PFSK-1 (cell line): ENCODE data around the gene METTL16.

Source experiments
- FOXP2 ChIP-seq: optimal IDR thresholded peaks from 2 replicates; pipeline ENCODE3; 2011; ENCODE audit warnings: borderline replicate concordance, control low read depth, inconsistent platforms; ENCODE audit not compliant: insufficient read depth; ENCODE audit errors: extremely low read length, extremely low read depth
- POLR2AphosphoS5 ChIP-seq: IDR thresholded peaks from 2 replicates; pipeline ENCODE4 v1.6.1; 2012; ENCODE audit warnings: low read depth, mild to moderate bottlenecking, control low read depth, low read length, moderate library complexity
- SIN3A ChIP-seq: IDR thresholded peaks from 2 replicates; pipeline ENCODE4 v1.6.1; 2012; ENCODE audit warnings: mild to moderate bottlenecking, low read length, moderate library complexity, borderline replicate concordance; ENCODE audit not compliant: insufficient read depth
- TAF1 ChIP-seq: IDR thresholded peaks from 2 replicates; pipeline ENCODE4 v1.6.1; 2012; ENCODE audit warnings: low read length, control low read depth, borderline replicate concordance; ENCODE audit not compliant: insufficient read depth
- TF ChIP-seq, protein P1 (sequence below), 2 experiments: IDR thresholded peaks; 2 replicates each; pipeline versions ENCODE4 v1.6.1 to v1.8.0; 2011 to 2012; ENCODE audit warnings: low read depth in 2 of 2, low read length in 2 of 2, control low read depth in 1 of 2, inconsistent platforms in 1 of 2, mild to moderate bottlenecking in 1 of 2, moderate library complexity in 1 of 2; ENCODE audit not compliant: insufficient read depth in 1 of 2

Gene METTL16

DNA sequence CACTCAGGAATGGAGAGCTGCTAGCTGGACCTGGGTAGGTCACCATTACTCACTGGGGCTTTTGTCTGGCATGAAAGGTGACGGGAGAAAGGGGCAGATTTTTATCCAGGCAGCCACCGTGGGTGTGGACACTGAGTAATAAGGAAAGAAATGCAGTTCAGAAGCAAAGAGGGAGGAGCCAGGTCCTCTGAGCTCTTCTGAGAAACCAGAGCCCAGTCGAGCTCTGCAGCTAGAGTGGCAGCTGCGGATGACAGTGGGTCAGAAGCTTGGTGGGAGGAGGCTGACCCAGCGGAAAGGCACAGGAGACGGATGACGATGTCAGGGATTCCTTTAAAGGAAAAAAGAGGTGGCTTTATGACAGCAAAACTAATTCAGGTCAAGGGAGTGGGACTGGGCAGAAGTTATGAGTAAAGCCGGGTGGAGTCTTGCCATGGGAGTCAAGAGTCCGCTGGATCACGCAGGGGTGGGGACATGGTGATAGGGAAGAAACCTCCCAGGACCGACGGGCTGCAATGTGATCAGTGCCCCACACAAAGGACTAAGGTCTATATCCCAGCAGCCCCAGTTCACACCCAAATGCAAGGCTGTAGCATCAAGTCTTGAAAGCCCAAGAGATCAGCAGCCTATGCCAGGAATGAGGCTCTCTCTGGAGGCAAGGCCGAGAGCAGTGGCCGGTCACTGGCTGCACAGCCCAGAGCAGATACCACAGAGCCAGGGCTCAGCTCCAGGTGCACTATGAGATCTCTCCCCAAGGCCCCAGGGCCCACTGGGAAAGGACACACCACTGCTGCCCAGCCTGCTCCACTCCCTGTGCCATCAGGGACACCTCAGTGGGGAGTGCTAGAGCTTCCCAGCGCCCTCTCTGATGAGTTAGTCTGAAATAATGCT, 104.5 kb downstream of the METTL16 start:
- TF ChIP-seq FOXP2, result no peak
- TF ChIP-seq TAF1, result no peak
- no peak for TF ChIP-seq POLR2AphosphoS5
- TF ChIP-seq, protein P1, sequence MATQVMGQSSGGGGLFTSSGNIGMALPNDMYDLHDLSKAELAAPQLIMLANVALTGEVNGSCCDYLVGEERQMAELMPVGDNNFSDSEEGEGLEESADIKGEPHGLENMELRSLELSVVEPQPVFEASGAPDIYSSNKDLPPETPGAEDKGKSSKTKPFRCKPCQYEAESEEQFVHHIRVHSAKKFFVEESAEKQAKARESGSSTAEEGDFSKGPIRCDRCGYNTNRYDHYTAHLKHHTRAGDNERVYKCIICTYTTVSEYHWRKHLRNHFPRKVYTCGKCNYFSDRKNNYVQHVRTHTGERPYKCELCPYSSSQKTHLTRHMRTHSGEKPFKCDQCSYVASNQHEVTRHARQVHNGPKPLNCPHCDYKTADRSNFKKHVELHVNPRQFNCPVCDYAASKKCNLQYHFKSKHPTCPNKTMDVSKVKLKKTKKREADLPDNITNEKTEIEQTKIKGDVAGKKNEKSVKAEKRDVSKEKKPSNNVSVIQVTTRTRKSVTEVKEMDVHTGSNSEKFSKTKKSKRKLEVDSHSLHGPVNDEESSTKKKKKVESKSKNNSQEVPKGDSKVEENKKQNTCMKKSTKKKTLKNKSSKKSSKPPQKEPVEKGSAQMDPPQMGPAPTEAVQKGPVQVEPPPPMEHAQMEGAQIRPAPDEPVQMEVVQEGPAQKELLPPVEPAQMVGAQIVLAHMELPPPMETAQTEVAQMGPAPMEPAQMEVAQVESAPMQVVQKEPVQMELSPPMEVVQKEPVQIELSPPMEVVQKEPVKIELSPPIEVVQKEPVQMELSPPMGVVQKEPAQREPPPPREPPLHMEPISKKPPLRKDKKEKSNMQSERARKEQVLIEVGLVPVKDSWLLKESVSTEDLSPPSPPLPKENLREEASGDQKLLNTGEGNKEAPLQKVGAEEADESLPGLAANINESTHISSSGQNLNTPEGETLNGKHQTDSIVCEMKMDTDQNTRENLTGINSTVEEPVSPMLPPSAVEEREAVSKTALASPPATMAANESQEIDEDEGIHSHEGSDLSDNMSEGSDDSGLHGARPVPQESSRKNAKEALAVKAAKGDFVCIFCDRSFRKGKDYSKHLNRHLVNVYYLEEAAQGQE (IDR thresholded peaks at IDR 0.05; ENCODE audit: insufficient read depth in 1 of 2, low read depth in 2 of 2, low read length in 2 of 2), result no peak
- TF ChIP-seq SIN3A, result no peak

DNA sequence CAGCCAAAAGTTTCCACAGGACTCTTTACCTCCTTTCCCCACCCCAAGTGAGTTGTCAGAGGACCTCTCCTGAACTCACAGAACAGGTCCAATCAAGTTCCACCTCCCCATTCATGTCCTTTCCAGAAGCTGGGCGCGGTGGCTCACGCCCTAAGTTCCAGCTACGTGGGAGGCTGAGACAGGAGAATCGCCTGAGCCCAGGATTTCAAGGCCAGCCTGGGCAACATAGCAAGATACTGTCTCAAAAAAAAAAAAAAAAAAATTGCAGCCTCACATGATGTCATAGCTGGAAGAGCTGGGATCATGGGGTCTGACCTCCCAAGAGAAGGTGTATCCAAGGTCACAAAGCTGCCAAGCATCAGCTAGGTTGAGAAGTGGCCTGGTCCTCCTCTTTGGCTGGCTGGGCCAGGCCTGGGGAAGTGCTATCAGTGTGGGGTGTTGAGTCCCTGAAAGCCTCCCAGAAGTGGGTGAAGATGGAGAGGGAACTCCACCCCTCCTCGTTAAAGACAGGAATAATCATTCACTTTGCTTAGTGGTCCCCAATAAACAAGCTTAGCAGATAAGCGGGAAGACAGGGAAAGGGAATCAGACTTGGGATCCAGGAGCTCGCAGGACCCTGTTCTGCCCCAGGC, 105.3 kb downstream of the METTL16 start:
- TF ChIP-seq, protein P1 (IDR thresholded peaks at IDR 0.05; ENCODE audit: insufficient read depth in 1 of 2, low read depth in 2 of 2, low read length in 2 of 2), result no peak
- TF ChIP-seq SIN3A (no peak), FOXP2 (no peak), TAF1 (no peak), POLR2AphosphoS5 (no peak)

DNA sequence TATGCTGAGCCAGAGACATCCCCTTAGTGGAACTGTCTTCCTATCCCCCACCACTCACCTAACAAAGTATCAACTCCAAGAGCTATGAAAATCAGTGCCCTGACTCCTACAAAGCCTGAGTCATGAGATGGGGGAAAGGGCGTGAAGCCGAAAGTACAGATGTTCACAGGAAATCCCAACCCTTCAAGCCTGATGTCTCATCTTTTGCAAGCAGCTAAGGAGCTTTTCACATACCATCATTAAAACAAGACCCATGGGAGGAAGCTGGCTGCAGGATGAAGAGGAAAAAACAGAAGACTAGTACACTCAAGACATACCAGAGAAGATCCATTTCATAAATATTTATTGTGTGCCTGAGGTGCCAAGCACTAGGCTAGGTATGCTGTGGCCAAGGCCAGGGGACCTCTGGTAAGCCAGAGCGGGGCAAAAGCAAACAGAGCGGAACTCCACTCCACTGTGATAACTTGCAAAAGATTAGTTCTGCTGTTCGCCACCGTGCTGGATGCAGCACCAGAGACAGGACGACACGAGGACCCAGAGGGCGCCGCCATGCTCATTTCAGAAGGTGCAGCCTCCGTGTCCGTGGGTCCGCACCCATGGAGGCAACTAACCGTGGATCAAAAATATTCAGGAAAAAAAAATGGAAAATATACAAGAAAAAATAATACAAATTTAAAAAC, 106.3 kb downstream of the METTL16 start:
- TF ChIP-seq POLR2AphosphoS5, result no peak
- TF ChIP-seq SIN3A, result no peak
- TF ChIP-seq, protein P1 (IDR thresholded peaks at IDR 0.05; ENCODE audit: insufficient read depth in 1 of 2, low read depth in 2 of 2, low read length in 2 of 2), result no peak
- TF ChIP-seq FOXP2, result no peak
- TF ChIP-seq TAF1, result no peak

DNA sequence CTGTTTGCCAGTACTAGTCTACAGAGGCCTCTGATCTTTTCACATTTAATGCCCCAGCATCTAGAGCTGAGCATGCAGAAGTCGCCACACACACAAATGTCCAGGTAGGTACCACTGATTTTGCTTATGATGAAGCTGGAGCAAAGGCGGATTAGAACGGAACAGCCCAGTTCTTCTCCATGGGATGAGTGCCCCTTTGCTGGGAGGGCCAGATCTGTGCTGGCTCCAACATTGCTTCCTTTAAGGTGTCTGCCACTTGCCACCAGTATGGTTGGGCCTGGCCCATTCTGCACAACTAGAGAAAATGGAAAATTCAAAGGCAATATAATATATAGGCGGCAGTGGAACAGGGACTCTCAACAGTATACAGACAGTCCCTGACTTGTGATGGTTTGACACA, 108.6 kb downstream of the METTL16 start:
- TF ChIP-seq SIN3A (no peak), POLR2AphosphoS5 (no peak), TAF1 (no peak), FOXP2 (no peak)
- TF ChIP-seq, protein P1 (IDR thresholded peaks at IDR 0.05; ENCODE audit: insufficient read depth in 1 of 2, low read depth in 2 of 2, low read length in 2 of 2), result no peak

DNA sequence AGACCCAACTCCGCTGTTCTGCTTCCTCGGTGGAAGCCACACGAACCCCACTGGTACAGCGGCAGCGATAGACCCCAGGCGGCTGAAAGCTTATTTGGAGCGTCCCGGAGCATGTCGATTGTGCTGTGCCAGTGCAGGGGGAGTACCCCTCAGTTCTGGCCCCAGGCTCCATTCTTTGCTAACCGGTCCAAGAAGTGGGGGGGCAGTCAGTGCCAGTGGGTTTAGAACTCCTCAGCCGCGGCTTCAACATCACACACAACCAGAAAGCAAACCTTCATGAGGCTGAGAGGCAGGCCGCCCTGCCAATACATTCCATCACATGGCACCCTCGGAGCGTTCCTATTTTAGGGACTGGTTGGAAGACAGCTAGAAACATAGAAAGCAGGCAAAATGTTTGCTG, 109.1 kb downstream of the METTL16 start:
- TF ChIP-seq, protein P1 (IDR thresholded peaks at IDR 0.05; ENCODE audit: insufficient read depth in 1 of 2, low read depth in 2 of 2, low read length in 2 of 2), result no peak
- TF ChIP-seq TAF1, result no peak
- TF ChIP-seq SIN3A, result no peak
- no peak for TF ChIP-seq POLR2AphosphoS5
